HepG2 (cell line): ENCODE data around the gene ESYT1. TPM values are rescaled to one million over a fixed set of nuclear protein-coding genes. Genes with fewer than 3 reads are reported as not detected.

Experiments used
- CBX1 ChIP-seq: IDR thresholded peaks from one replicate; pipeline ENCODE4 v1.6.1; 2016; ENCODE audit warnings: antibody characterized with exemption, low read depth
- CEBPB ChIP-seq: IDR thresholded peaks from 2 replicates; pipeline ENCODE4 v1.6.1; 2011; ENCODE audit warnings: low read depth, low read length, improper control_type of control experiment, borderline replicate concordance
- ERF ChIP-seq: IDR thresholded peaks from 2 replicates; pipeline ENCODE4 v1.6.1; 2018; ENCODE audit warnings: missing biosample characterization, missing genetic modification reagents
- KLF11 ChIP-seq: IDR thresholded peaks from 2 replicates; pipeline ENCODE4 v1.6.1; 2016; ENCODE audit warnings: missing compliant biosample characterization
- KLF16 ChIP-seq, 2 experiments: sonication (generic) in 1 of 2; formaldehyde crosslinking in 1 of 2; IDR thresholded peaks; 2 replicates each; pipeline versions ENCODE4 v1.6.1 to v1.8.0; 2016 to 2023; ENCODE audit warnings: missing genetic modification reagents in 2 of 2, missing compliant biosample characterization in 1 of 2
- KLF6 ChIP-seq: IDR thresholded peaks from 2 replicates; pipeline ENCODE4 v1.8.0; 2016; ENCODE audit warnings: missing biosample characterization, missing genetic modification reagents
- LCORL ChIP-seq, 2 experiments: fragments of 450-650 bp in 1 of 2; sonication (generic) in 1 of 2; formaldehyde crosslinking in 1 of 2; IDR thresholded peaks; 2 replicates each; pipeline versions ENCODE4 v1.5.0 to v1.6.1; 2017 to 2020; ENCODE audit warnings: antibody characterized with exemption in 1 of 2, missing genetic modification reagents in 1 of 2
- MTF2 ChIP-seq: sonication (generic); formaldehyde crosslinking; IDR thresholded peaks from 2 replicates; pipeline ENCODE4 v1.5.0; 2020; ENCODE audit warnings: missing genetic modification reagents, borderline replicate concordance
- NFIC ChIP-seq: IDR thresholded peaks from 2 replicates; pipeline ENCODE4 v1.6.1; 2012; ENCODE audit warnings: mild to moderate bottlenecking, low read length, inconsistent platforms
- NR2F1 ChIP-seq, 2 experiments: fragments of 450-650 bp in 1 of 2; formaldehyde crosslinking in 1 of 2; IDR thresholded peaks; 2 replicates each; pipeline versions ENCODE4 v1.5.0 to v1.6.1; 2016 to 2020; ENCODE audit warnings: mild to moderate bottlenecking in 1 of 2, missing compliant biosample characterization in 1 of 2, missing genetic modification reagents in 1 of 2, moderate library complexity in 1 of 2
- PCBP1 ChIP-seq: fragments of 200-400 bp; formaldehyde crosslinking; IDR thresholded peaks from 2 replicates; pipeline ENCODE4 v1.6.1; 2017; ENCODE audit warnings: mild to moderate bottlenecking, low read depth, low read length, borderline replicate concordance
- SALL2 ChIP-seq: sonication (generic); formaldehyde crosslinking; IDR thresholded peaks from 2 replicates; pipeline ENCODE4 v1.8.1; 2023; ENCODE audit warnings: mild to moderate bottlenecking, missing genetic modification reagents, inconsistent platforms
- SKIL ChIP-seq: sonication (generic); formaldehyde crosslinking; IDR thresholded peaks from 2 replicates; pipeline ENCODE4 v1.8.0; 2022; ENCODE audit warnings: missing genetic modification reagents, mild to moderate bottlenecking, moderate library complexity, borderline replicate concordance
- SP140L ChIP-seq: sonication (generic); formaldehyde crosslinking; IDR thresholded peaks from 2 replicates; pipeline ENCODE4 v1.4.0; 2020; ENCODE audit warnings: missing genetic modification reagents, borderline replicate concordance
- TAF1 ChIP-seq: sonication (generic); formaldehyde crosslinking; IDR thresholded peaks from 2 replicates; pipeline ENCODE4 v1.4.0; 2020; ENCODE audit warnings: missing genetic modification reagents
- TBL1XR1 ChIP-seq: fragments of 150-350 bp; IDR thresholded peaks from 2 replicates; pipeline ENCODE4 v1.6.1; 2014; ENCODE audit warnings: borderline replicate concordance, low read length; ENCODE audit not compliant: partially characterized antibody
- TGIF2 ChIP-seq: IDR thresholded peaks from 2 replicates; pipeline ENCODE4 v1.6.1; 2016; ENCODE audit warnings: control low read depth, missing compliant biosample characterization
- TMF1 ChIP-seq: sonication (generic); formaldehyde crosslinking; IDR thresholded peaks from 2 replicates; pipeline ENCODE4 v1.8.1; 2022; ENCODE audit warnings: low read depth, missing genetic modification reagents
- ZNF292 ChIP-seq: sonication (generic); formaldehyde crosslinking; IDR thresholded peaks from 2 replicates; pipeline ENCODE4 v1.8.1; 2022; ENCODE audit warnings: mild to moderate bottlenecking, low read depth, missing genetic modification reagents, borderline replicate concordance
- ZSCAN29 ChIP-seq: sonication (generic); formaldehyde crosslinking; conservative IDR thresholded peaks from 2 replicates; pipeline ENCODE4 v1.4.0; 2020; ENCODE audit warnings: mild to moderate bottlenecking, missing genetic modification reagents
- polyA plus RNA-seq, 8 experiments: library from polyadenylated mRNA; depleted of rRNA in 3 of 8; stranded (reverse) in 7 of 8; unstranded in 1 of 8; fragments of >200 nt; fragmentation: Illumina TruSeq in 4 of 8; extraction: Trizol in 4 of 8; gene quantifications; 2 replicates each; pipeline versions ENCODE4 v1.2.1 to v1.2.3, GENCODE V29; 2011 to 2016; ENCODE audit warnings: low read depth in 4 of 8, missing spikeins in 1 of 8, mixed read lengths in 1 of 8; ENCODE audit not compliant: insufficient read depth in 1 of 8
- total RNA-seq, 5 experiments: library from RNA; depleted of rRNA; stranded (reverse); fragments of >200 nt; fragmentation: Illumina TruSeq; extraction: Trizol; gene quantifications; 2 replicates each; pipeline ENCODE4 v1.2.3, GENCODE V29; 2016; ENCODE audit warnings: low read depth in 1 of 5
- TF ChIP-seq, protein P1 (sequence below): IDR thresholded peaks from 2 replicates; pipeline ENCODE4 v1.6.1; 2016; ENCODE audit warnings: missing genetic modification reagents, missing compliant biosample characterization
- TF ChIP-seq, protein P2 (sequence below): sonication (generic); formaldehyde crosslinking; IDR thresholded peaks from 2 replicates; pipeline ENCODE4 v1.4.0; 2020; ENCODE audit warnings: missing genetic modification reagents
- TF ChIP-seq, protein P3 (sequence below): sonication (generic); formaldehyde crosslinking; IDR thresholded peaks from 2 replicates; pipeline ENCODE4 v1.4.0; 2020; ENCODE audit warnings: missing genetic modification reagents, borderline replicate concordance

The ESYT1 gene
- total and polyA plus RNA-seq, 2 of the 13 experiments (the other 11 are each of a cell fraction or from before 2014, with no cell fraction given), result 66.9 to 71.0 TPM

DNA sequence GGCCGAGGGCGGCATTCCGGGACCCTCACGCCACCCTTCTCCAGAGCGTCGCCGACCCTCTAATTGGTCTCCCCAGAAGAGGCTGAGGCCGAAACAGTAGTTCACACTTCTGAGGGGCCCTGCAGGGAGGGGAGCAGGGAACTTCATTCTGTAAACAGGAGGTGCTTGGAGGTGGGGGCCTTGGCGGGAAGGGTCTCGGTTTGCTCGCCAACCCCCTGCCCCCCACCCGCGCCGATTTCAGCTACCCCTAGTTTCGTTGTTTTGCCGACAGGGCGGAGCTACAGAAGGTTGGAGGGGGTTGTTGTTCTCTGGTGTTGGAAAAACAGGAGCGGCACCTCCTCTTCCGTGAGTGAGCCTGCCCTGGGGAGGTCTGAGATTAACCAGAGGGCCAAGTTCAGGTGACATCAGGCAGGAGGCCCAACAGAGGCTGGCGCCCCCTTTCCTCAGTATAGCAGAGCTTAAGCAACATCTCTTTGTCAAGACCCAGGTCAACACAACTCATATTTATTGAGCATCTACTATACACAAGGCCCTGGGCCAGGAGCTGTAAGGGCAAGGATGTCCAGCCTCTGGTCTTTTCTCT is 47.4 kb upstream of the ESYT1 start (continued):
- TF ChIP-seq SKIL (CRISPR knock-in tag) (peak; percentile 91; the same call in 1 of the 2 replicates), ZNF292 (CRISPR knock-in tag) (no peak), KLF11 (no peak), ZSCAN29 (CRISPR knock-in tag) (no peak), MTF2 (CRISPR knock-in tag) (no peak), TAF1 (CRISPR knock-in tag) (no peak), KLF16 (CRISPR knock-in tag; IDR thresholded peaks at IDR 0.05) (peak in 1 of 2 experiments; percentile 73; a peak in 1 of 4 replicates), CEBPB (peak; percentile 88; the same call in 1 of the 2 replicates), NR2F1 (CRISPR knock-in tag; IDR thresholded peaks at IDR 0.05) (peak in 1 of 2 experiments; percentile 32; a peak in 1 of 4 replicates), TGIF2 (CRISPR knock-in tag) (peak; percentile 11; the same call in 1 of the 2 replicates), NFIC (peak; percentile 65; the same call in 1 of the 2 replicates), TBL1XR1 (peak; percentile 79), LCORL (IDR thresholded peaks at IDR 0.05) (no peak), LCORL (CRISPR knock-in tag; IDR thresholded peaks at IDR 0.05) (peak; percentile 15), CBX1 (no peak), SALL2 (no peak), KLF6 (no peak), SP140L (CRISPR knock-in tag) (no peak), TMF1 (no peak), PCBP1 (no peak), ERF (CRISPR knock-in tag) (peak; percentile 89)
- TF ChIP-seq, protein P1, sequence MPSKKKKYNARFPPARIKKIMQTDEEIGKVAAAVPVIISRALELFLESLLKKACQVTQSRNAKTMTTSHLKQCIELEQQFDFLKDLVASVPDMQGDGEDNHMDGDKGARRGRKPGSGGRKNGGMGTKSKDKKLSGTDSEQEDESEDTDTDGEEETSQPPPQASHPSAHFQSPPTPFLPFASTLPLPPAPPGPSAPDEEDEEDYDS (CRISPR knock-in tag), result peak; percentile 76; the same call in 1 of the 2 replicates
- TF ChIP-seq, protein P2, sequence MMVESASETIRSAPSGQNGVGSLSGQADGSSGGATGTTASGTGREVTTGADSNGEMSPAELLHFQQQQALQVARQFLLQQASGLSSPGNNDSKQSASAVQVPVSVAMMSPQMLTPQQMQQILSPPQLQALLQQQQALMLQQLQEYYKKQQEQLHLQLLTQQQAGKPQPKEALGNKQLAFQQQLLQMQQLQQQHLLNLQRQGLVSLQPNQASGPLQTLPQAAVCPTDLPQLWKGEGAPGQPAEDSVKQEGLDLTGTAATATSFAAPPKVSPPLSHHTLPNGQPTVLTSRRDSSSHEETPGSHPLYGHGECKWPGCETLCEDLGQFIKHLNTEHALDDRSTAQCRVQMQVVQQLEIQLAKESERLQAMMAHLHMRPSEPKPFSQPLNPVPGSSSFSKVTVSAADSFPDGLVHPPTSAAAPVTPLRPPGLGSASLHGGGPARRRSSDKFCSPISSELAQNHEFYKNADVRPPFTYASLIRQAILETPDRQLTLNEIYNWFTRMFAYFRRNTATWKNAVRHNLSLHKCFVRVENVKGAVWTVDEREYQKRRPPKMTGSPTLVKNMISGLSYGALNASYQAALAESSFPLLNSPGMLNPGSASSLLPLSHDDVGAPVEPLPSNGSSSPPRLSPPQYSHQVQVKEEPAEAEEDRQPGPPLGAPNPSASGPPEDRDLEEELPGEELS (CRISPR knock-in tag), result peak; percentile 92
- TF ChIP-seq, protein P3, sequence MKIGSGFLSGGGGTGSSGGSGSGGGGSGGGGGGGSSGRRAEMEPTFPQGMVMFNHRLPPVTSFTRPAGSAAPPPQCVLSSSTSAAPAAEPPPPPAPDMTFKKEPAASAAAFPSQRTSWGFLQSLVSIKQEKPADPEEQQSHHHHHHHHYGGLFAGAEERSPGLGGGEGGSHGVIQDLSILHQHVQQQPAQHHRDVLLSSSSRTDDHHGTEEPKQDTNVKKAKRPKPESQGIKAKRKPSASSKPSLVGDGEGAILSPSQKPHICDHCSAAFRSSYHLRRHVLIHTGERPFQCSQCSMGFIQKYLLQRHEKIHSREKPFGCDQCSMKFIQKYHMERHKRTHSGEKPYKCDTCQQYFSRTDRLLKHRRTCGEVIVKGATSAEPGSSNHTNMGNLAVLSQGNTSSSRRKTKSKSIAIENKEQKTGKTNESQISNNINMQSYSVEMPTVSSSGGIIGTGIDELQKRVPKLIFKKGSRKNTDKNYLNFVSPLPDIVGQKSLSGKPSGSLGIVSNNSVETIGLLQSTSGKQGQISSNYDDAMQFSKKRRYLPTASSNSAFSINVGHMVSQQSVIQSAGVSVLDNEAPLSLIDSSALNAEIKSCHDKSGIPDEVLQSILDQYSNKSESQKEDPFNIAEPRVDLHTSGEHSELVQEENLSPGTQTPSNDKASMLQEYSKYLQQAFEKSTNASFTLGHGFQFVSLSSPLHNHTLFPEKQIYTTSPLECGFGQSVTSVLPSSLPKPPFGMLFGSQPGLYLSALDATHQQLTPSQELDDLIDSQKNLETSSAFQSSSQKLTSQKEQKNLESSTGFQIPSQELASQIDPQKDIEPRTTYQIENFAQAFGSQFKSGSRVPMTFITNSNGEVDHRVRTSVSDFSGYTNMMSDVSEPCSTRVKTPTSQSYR, result peak; percentile 66; the same call in 1 of the 2 replicates
